HCT116 (cell line): ENCODE measurements around the gene MIA. TPM values are rescaled to one million over a fixed set of nuclear protein-coding genes. Genes with fewer than 3 reads are reported as not detected.

Source experiments
- ATAC-seq: fragments of 200-7000 bp; cut with Tn5 transposase; 2 replicates; pipeline ENCODE4 v1.9.1; 2020; ENCODE audit warnings: mild to moderate bottlenecking, moderate library complexity
- BruUV-seq: library from RNA; stranded (reverse); fragments of 400-500 nt; replicated peaks from 2 replicates; lab custom pipeline; 2021; lab: Mats Ljungman, UMichigan
- CTCF ChIA-PET: fragments of 300-600 bp; sonication (Branson Sonifier 250); formaldehyde crosslinking; loops from one replicate; lab custom pipeline; 2021; ENCODE audit warnings: antibody characterized with exemption; lab: Charles Lee
- POLR2A ChIA-PET: fragments of 300-600, 350-600 bp; sonication (Branson Sonifier 250); formaldehyde crosslinking; loops from one replicate; lab custom pipeline; 2021; ENCODE audit warnings: antibody characterized with exemption; lab: Charles Lee
- RAD21 ChIA-PET, 2 experiments: fragments of 300-600 bp; sonication (Branson Sonifier 250); formaldehyde crosslinking; loops; one replicate each; lab custom pipeline; 2023; ENCODE audit warnings: low total read pairs in 2 of 2; ENCODE audit not compliant: uncharacterized antibody in 2 of 2, unreplicated experiment in 2 of 2, low non-redundant PET in 1 of 2; lab: Charles Lee
- DNase-seq: peaks from one replicate; pipeline ENCODE4 v3.0.0-alpha.2; 2010; ENCODE audit warnings: low read depth, low spot score
- H2AFZ ChIP-seq: fragments of 200-600 bp; shearing (Covaris generic), sonication (generic); 2 replicates; pipeline ENCODE4 v1.6.1; 2017; ENCODE audit warnings: low read depth, mixed run types, mixed read lengths, antibody characterized with exemption, low read length; ENCODE audit not compliant: poor library complexity, severe bottlenecking
- H3K27ac ChIP-seq: 2 replicates; pipeline ENCODE4 v1.5.1; 2012; ENCODE audit warnings: low read depth, low read length
- H3K27me3 ChIP-seq: fragments of 200-600 bp; sonication (generic); 2 replicates; pipeline ENCODE4 v1.6.1; 2016; ENCODE audit warnings: mixed run types, low read length, mixed read lengths; ENCODE audit not compliant: insufficient read depth
- H3K36me3 ChIP-seq, 2 experiments: fragments of 200-500 bp in 1 of 2; fragments of 200-600 bp in 1 of 2; sonication (Bioruptor generic) in 1 of 2; sonication (generic) in 1 of 2; 2 replicates each; pipeline versions ENCODE4 v1.5.1 to v1.6.1; 2014 to 2016; ENCODE audit warnings: low read length in 2 of 2, inconsistent platforms in 1 of 2, mixed read lengths in 1 of 2, mixed run types in 1 of 2; ENCODE audit not compliant: insufficient read depth in 2 of 2, control insufficient read depth in 1 of 2
- H3K4me1 ChIP-seq, 2 experiments: fragments of 200-600 bp in 1 of 2; sonication (generic) in 1 of 2; 2 replicates each; pipeline versions ENCODE4 v1.5.1 to v1.6.1; 2012 to 2017; ENCODE audit warnings: low read length in 2 of 2, inconsistent platforms in 1 of 2, mild to moderate bottlenecking in 1 of 2, mixed read lengths in 1 of 2, mixed run types in 1 of 2, moderate library complexity in 1 of 2; ENCODE audit not compliant: insufficient read depth in 2 of 2, control insufficient read depth in 1 of 2
- H3K4me2 ChIP-seq: fragments of 200-600 bp; sonication (generic); 2 replicates; pipeline ENCODE4 v1.6.1; 2017; ENCODE audit warnings: mixed run types, low read length, mixed read lengths
- H3K4me3 ChIP-seq, 2 experiments: fragments of 200-600 bp in 1 of 2; sonication (generic) in 1 of 2; replicated peaks in 1 of 2; 2 replicates each; pipeline ENCODE4 v1.5.1; 2011 to 2016; ENCODE audit warnings: low read length in 2 of 2, control low read depth in 1 of 2, low read depth in 1 of 2, mild to moderate bottlenecking in 1 of 2, mixed read lengths in 1 of 2, mixed run types in 1 of 2
- H3K79me2 ChIP-seq: fragments of 200-600 bp; sonication (generic); 2 replicates; pipeline ENCODE4 v1.6.1; 2017; ENCODE audit warnings: mild to moderate bottlenecking, mixed run types, low read length, moderate library complexity, mixed read lengths; ENCODE audit not compliant: insufficient read depth
- H3K9ac ChIP-seq: fragments of 200-600 bp; sonication (generic); 2 replicates; pipeline ENCODE4 v1.6.1; 2016; ENCODE audit warnings: low read length, mixed read lengths
- H3K9me2 ChIP-seq: fragments of 200-600 bp; sonication (generic), shearing (Covaris generic); 2 replicates; pipeline ENCODE4 v1.6.1; 2017; ENCODE audit warnings: mixed run types, mild to moderate bottlenecking, moderate library complexity; ENCODE audit not compliant: insufficient read depth
- H3K9me3 ChIP-seq, 2 experiments: fragments of 200-500 bp in 1 of 2; fragments of 200-600 bp in 1 of 2; sonication (Bioruptor generic) in 1 of 2; sonication (generic) in 1 of 2; 2 replicates each; pipeline ENCODE4 v1.6.1; 2014 to 2017; ENCODE audit warnings: low read length in 2 of 2, mixed read lengths in 2 of 2, inconsistent platforms in 1 of 2, low read depth in 1 of 2, mild to moderate bottlenecking in 1 of 2, mixed run types in 1 of 2, moderate library complexity in 1 of 2; ENCODE audit not compliant: control insufficient read depth in 1 of 2, insufficient read depth in 1 of 2
- H4K20me1 ChIP-seq: fragments of 200-600 bp; sonication (generic), shearing (Covaris generic); 2 replicates; pipeline ENCODE4 v1.6.1; 2017; ENCODE audit warnings: mixed run types, mild to moderate bottlenecking, moderate library complexity; ENCODE audit not compliant: insufficient read depth
- ATF3 ChIP-seq: IDR thresholded peaks from 2 replicates; pipeline ENCODE4 v1.6.1; 2012
- CBX3 ChIP-seq: IDR thresholded peaks from 2 replicates; pipeline ENCODE4 v1.6.1; 2012; ENCODE audit warnings: low read depth
- CEBPB ChIP-seq: IDR thresholded peaks from 2 replicates; pipeline ENCODE4 v1.6.1; 2012; ENCODE audit warnings: low read depth
- EGR1 ChIP-seq: IDR thresholded peaks from 2 replicates; pipeline ENCODE4 v1.6.1; 2012; ENCODE audit warnings: low read depth
- EZH2phosphoT487 ChIP-seq: fragments of 200-600 bp; IDR thresholded peaks from 2 replicates; pipeline ENCODE4 v1.6.1; 2018; ENCODE audit warnings: antibody characterized with exemption, borderline replicate concordance
- JUND ChIP-seq: IDR thresholded peaks from 2 replicates; pipeline ENCODE4 v1.6.1; 2012
- POLR2A ChIP-seq: IDR thresholded peaks from 2 replicates; pipeline ENCODE4 v1.7.0; 2011; ENCODE audit warnings: borderline replicate concordance; ENCODE audit not compliant: insufficient read depth, insufficient read length; ENCODE audit errors: extremely low read depth
- POLR2AphosphoS5 ChIP-seq: IDR thresholded peaks from 2 replicates; pipeline ENCODE4 v1.6.1; 2011; ENCODE audit warnings: mild to moderate bottlenecking, low read depth, low read length, moderate library complexity
- REST ChIP-seq: IDR thresholded peaks from 2 replicates; pipeline ENCODE4 v1.6.1; 2012; ENCODE audit warnings: low read depth
- SP1 ChIP-seq: IDR thresholded peaks from 2 replicates; pipeline ENCODE4 v1.6.1; 2012; ENCODE audit warnings: low read depth
- TCF7L2 ChIP-seq: IDR thresholded peaks from 2 replicates; pipeline ENCODE4 v1.7.0; 2011; ENCODE audit warnings: borderline replicate concordance, inconsistent platforms; ENCODE audit not compliant: insufficient read depth, insufficient read length; ENCODE audit errors: extremely low read depth
- ZBTB33 ChIP-seq: IDR thresholded peaks from 2 replicates; pipeline ENCODE4 v1.6.1; 2011; ENCODE audit warnings: mild to moderate bottlenecking, low read length, moderate library complexity; ENCODE audit not compliant: insufficient replicate concordance; ENCODE audit errors: extremely low read depth
- intact Hi-C: fragments of 100-400 bp; cut with micrococcal nuclease; formaldehyde crosslinking; loops from 2 replicates; pipeline ENCODE4 v1.10.0; 2022
- total RNA-seq: library from RNA; stranded (reverse); gene quantifications from one replicate; pipeline ENCODE4 v1.2.1, GENCODE V29; 2021; ENCODE audit not compliant: unreplicated experiment

MIA gene
- total RNA-seq, 1 experiment from 2014 or later, result 1.4 TPM

GRCh38 chr19:40739871-40740703 is 35.2 kb upstream of the MIA start:
- no TSS peak for BruUV-seq
- no peak overlapping the region for H3K9ac ChIP-seq
- H4K20me1 ChIP-seq, result no peaks in the 10 kb centered on the region
- H3K27me3 ChIP-seq, result no peaks in the 10 kb centered on the region
- TF ChIP-seq REST, result no peak
- TF ChIP-seq ZBTB33, result no peak
- TF ChIP-seq CEBPB, result no peak
- no peak for TF ChIP-seq POLR2A
- TF ChIP-seq ATF3, result no peak
- no peak for TF ChIP-seq SP1
- TF ChIP-seq TCF7L2, result no peak
- no peak for TF ChIP-seq EGR1
- no peak for TF ChIP-seq POLR2AphosphoS5
- no peak for TF ChIP-seq EZH2phosphoT487
- TF ChIP-seq JUND, result no peak
- no peak for TF ChIP-seq CBX3
- H3K9me3 ChIP-seq, result no peaks in the 10 kb centered on the region
- H3K36me3 ChIP-seq, result peaks cover 2 to 7% of the 10 kb centered on the region in 2 experiments; a peak in 1 of 4 replicates
- ChIA-PET POLR2A (no interaction called here), CTCF (no interaction called here), RAD21 (no interaction called here)
- no peak overlapping the region for H2AFZ ChIP-seq
- no peak overlapping the region for H3K27ac ChIP-seq
- no peak overlapping the region for H3K4me2 ChIP-seq
- intact Hi-C loops, result no loop called here
- peaks cover 9 to 11% of the 10 kb centered on the region in 2 experiments for H3K4me1 ChIP-seq
- no peaks in the 10 kb centered on the region for H3K79me2 ChIP-seq
- DNase-seq (no peak), ATAC-seq (no peak)
- no peaks in the 10 kb centered on the region for H3K9me2 ChIP-seq
- no peak overlapping the region for H3K4me3 ChIP-seq
